Activated naive CD4-positive, alpha-beta T cell treated with anti-CD3 and anti-CD28 coated beads, Interleukin-2, amount 50 U/mL, for 72 hours (primary cell): ENCODE results near the gene SECTM1. TPM values are rescaled to one million over a fixed set of nuclear protein-coding genes. Genes with fewer than 3 reads are reported as not detected.
"Not testable (repeated sequence)": the region's sequence is repeated elsewhere in the genome, so short reads cannot be mapped to it uniquely, and the experiment has no call there.

Source experiments
- ATAC-seq, 2 donors: fragments of 150-1000 bp; cut with Tn5 transposase; 2 replicates each; pipeline ENCODE4 v1.10.0; 2021; ENCODE audit warnings: mild to moderate bottlenecking in 2 of 2, moderate library complexity in 2 of 2
- DNase-seq, 2 donors: peaks; one replicate each; pipeline ENCODE4 v3.0.0; 2021 to 2022; ENCODE audit warnings: low spot score in 2 of 2
- H3K27ac Mint-ChIP-seq, 2 donors: one replicate each; pipeline ENCODE4 v1.8.0; 2022; ENCODE audit warnings: mild to moderate bottlenecking in 2 of 2, mixed read lengths in 2 of 2
- H3K36me3 Mint-ChIP-seq, 2 donors: one replicate each; pipeline ENCODE4 v1.8.0; 2022; ENCODE audit warnings: mixed read lengths in 2 of 2
- H3K9me3 Mint-ChIP-seq, 2 donors: one replicate each; pipeline ENCODE4 v1.8.0; 2022; ENCODE audit warnings: mixed read lengths in 2 of 2
- total RNA-seq, 2 donors: library from RNA; stranded (reverse); gene quantifications; one replicate each; pipeline ENCODE4 v1.2.3, GENCODE V29; 2022

Gene SECTM1
- total RNA-seq, result 10 to 100 TPM in 1 of 2 donors, 1 to 10 TPM in 1; 2.3 to 13.7 TPM

DNA sequence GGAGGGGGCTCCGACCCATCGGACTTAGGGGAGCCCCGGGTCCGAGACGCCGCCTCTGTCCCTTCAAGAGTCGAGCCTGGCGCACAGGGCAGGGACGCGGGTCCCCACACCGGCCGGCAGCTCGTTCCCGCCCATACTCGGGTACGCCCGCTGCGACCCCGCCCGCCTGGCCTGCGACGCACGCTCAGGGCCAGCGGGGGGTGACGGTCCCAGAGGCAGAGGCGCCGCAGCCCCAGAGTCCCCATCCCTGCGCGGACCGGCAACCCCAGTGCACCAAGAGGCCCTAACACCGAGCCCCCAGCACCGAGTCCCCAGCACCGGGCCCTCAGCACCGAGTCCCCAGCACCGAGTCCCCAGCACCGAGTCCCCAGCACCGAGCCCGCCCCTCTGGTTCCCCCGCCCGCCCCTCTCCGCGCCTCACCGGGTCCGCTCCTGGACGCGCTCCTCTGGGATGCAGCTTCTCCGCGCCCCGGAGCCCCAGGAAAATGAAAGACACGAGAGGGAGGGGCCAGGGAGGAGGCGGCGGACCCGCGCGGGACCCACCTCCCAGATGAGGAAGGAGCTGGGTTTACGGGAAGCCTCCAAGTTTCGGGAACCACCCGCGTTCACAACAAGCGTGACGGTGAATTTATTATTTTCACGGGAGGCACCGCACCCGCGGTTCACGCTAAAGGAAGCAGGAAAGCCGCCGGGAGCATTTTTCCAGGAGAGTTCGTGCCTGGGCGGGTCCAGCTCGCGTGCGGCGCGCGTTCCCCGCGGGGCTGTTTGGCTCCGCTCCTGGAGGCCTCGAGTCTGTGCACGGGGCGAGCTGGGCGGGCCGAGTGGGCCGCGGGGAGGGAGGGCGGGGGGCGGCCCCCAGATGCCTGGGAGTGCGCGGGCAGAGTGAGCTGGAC lies at the start of gene SECTM1:
TSS of gene SECTM1 (minus strand) at position 488 of the 893 bp plus-strand sequence. CDS start 6,526 bp downstream, outside the sequence.
- H3K9me3 Mint-ChIP-seq, result no peaks in the 10 kb centered on the region
- no peaks in the 10 kb centered on the region for H3K36me3 Mint-ChIP-seq
- peak within 1 kb of the TSS in 1 of 2 donors; percentile 22 for H3K27ac Mint-ChIP-seq
- ATAC-seq (peak; percentile 39 to 61), DNase-seq (no peak)

DNA sequence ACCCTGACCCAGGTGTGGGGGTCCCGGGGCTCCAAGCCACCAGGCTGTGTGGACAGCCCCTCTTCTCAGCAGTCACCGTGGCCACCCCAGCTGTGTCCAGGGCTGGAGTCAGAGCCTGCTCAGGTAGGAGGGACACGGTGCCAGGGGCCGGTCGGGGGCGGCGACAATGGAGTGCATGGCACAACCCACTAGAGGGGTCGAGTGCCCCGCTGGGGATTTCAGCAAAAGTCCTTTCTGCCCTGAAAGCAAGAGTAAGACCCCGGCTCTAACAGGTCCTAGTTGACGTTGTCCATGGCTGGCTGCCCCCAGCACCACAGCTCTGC lies 49.3 kb upstream of the SECTM1 start:
- no peaks in the 10 kb centered on the region for H3K36me3 Mint-ChIP-seq
- H3K9me3 Mint-ChIP-seq, result no peaks in the 10 kb centered on the region
- no peak for ATAC-seq
- DNase-seq, result no peak
- H3K27ac Mint-ChIP-seq, result no peak overlapping the region

GRCh38 chr17:82382220-82382932 lies 48.8 kb upstream of the SECTM1 start:
- H3K27ac Mint-ChIP-seq, result not testable (repeated sequence)

DNA sequence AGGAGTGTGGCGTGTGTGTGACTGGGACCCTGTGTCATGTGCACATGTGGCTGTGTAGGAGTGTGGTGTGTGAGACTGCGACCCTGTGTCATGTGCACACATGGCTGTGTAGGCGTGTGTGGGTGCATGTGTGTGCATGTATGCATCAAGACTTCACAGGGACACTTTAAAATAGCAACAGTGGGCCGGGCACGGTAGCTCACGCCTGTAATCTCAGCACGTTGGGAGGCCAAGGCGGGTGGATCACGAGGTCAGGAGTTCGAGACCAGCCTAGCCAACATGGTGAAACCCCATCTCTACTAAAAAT lies 48.1 kb upstream of the SECTM1 start:
- not testable (repeated sequence) for ATAC-seq, H3K27ac Mint-ChIP-seq, DNase-seq, H3K36me3 Mint-ChIP-seq, H3K9me3 Mint-ChIP-seq

More at GRCh38 chr17:82382220-82382932, 48.8 kb upstream of the SECTM1 start:
- not testable (repeated sequence) for H3K9me3 Mint-ChIP-seq, H3K36me3 Mint-ChIP-seq, DNase-seq, ATAC-seq

DNA sequence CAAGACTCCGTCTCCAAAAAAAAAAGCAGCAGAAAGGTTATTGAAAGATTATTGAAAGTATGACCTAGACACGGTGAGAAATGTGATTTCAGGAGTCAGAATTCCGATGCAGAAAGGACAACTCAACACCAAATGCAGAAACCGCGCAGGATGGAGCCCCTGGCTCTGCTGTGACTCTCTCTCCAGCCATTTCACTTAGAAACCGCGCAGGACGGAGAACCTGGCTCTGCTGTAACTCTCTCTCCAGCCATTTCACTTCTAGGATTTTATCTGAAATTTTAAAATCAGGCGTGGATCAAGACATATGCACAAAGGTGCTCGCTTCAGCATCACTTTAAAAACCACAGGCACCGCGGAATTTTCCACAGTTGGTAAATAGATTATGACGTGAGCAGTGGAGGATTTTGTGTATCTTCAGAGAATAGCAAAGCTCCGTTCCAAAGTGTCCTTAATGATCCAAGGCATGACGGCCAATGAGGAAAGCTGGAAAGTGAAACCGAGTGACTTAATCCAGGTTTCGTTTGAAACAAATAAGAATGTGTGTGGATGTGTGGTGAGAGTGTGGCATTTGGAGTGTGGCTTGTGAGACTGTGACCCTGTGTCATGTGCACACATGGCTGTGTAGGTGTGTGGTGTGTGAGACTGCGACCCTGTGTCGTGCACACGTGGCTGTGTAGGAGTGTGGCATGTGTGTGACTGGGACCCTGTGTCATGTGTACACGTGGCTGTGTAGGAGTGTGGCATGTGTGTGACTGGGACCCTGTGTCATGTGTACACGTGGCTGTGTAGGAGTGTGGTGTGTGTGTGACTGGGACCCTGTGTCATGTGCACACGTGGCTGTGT lies 47.5 kb upstream of the SECTM1 start:
- no peaks in the 10 kb centered on the region for H3K36me3 Mint-ChIP-seq
- H3K27ac Mint-ChIP-seq, result no peak overlapping the region
- DNase-seq (no peak), ATAC-seq (peak in 1 of 2 donors; percentile 27)
- no peaks in the 10 kb centered on the region for H3K9me3 Mint-ChIP-seq

GRCh38 chr17:82378741-82379021 lies 45.1 kb upstream of the SECTM1 start:
- DNase-seq, result no peak
- H3K36me3 Mint-ChIP-seq, result no peaks in the 10 kb centered on the region
- no peaks in the 10 kb centered on the region for H3K9me3 Mint-ChIP-seq
- no peak overlapping the region for H3K27ac Mint-ChIP-seq
- ATAC-seq, result no peak

GRCh38 chr17:82377924-82378740 lies 44.6 kb upstream of the SECTM1 start:
- DNase-seq (no peak), ATAC-seq (no peak)
- no peaks in the 10 kb centered on the region for H3K9me3 Mint-ChIP-seq
- H3K36me3 Mint-ChIP-seq, result no peaks in the 10 kb centered on the region
- H3K27ac Mint-ChIP-seq, result no peak overlapping the region

GRCh38 chr17:82377294-82377693 lies 43.7 kb upstream of the SECTM1 start:
- not testable (repeated sequence) for H3K27ac Mint-ChIP-seq, H3K9me3 Mint-ChIP-seq, DNase-seq, ATAC-seq, H3K36me3 Mint-ChIP-seq

DNA sequence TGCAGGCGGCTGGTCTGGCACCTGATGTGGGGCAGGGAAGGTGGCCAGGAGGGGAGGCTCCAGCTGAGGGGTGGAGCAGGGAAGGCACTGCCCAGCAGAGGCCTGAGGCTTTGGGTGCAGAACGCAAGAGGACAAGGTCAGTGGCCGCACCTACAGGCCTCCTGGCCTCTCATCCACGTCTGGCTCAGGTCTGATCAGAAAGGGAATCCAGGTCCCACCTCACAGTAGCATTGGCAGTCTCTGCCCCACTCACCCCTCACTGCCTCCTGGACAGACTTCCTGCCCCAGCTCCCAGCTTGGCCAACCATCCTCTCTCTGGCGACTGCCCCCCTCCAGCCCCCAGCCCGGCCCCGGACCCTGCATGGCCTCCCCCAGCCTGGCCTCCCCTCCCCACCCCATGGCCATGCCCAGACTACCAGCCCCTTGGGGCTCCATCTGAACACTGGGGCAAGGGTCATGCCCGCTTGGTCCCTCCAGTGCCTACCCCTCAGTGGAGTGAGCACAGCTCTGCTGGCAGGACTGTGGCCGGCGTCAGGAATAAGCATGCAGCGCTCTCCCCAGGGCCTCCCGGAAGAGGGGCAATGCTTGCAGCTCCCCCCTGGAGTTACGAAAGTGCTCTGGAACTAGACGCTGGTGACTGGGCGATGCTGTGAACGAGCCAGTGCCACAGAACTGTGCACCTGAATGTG lies 42.6 kb upstream of the SECTM1 start:
- Mint-ChIP-seq H3K36me3 (no peaks in the 10 kb centered on the region), H3K27ac (no peak overlapping the region), H3K9me3 (no peaks in the 10 kb centered on the region)
- ATAC-seq, result no peak
- DNase-seq, result no peak

GRCh38 chr17:82375359-82376041 lies 41.9 kb upstream of the SECTM1 start:
- DNase-seq (no peak), ATAC-seq (no peak)
- no peak overlapping the region for H3K27ac Mint-ChIP-seq
- H3K9me3 Mint-ChIP-seq, result no peaks in the 10 kb centered on the region
- no peaks in the 10 kb centered on the region for H3K36me3 Mint-ChIP-seq

DNA sequence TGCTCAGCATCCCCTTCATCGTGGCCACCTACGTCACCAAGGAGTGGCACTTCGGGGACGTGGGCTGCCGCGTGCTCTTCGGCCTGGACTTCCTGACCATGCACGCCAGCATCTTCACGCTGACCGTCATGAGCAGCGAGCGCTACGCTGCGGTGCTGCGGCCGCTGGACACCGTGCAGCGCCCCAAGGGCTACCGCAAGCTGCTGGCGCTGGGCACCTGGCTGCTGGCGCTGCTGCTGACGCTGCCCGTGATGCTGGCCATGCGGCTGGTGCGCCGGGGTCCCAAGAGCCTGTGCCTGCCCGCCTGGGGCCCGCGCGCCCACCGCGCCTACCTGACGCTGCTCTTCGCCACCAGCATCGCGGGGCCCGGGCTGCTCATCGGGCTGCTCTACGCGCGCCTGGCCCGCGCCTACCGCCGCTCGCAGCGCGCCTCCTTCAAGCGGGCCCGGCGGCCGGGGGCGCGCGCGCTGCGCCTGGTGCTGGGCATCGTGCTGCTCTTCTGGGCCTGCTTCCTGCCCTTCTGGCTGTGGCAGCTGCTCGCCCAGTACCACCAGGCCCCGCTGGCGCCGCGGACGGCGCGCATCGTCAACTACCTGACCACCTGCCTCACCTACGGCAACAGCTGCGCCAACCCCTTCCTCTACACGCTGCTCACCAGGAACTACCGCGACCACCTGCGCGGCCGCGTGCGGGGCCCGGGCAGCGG lies 41.2 kb upstream of the SECTM1 start:
- H3K36me3 Mint-ChIP-seq, result no peaks in the 10 kb centered on the region
- no peaks in the 10 kb centered on the region for H3K9me3 Mint-ChIP-seq
- ATAC-seq, result peak in 1 of 2 donors; percentile 10
- no peak for DNase-seq
- no peak overlapping the region for H3K27ac Mint-ChIP-seq

GRCh38 chr17:82373731-82374625 lies 40.4 kb upstream of the SECTM1 start:
- H3K27ac Mint-ChIP-seq, result no peak overlapping the region
- no peaks in the 10 kb centered on the region for H3K36me3 Mint-ChIP-seq
- no peak for ATAC-seq
- no peaks in the 10 kb centered on the region for H3K9me3 Mint-ChIP-seq
- no peak for DNase-seq

GRCh38 chr17:82373072-82373452 lies 39.5 kb upstream of the SECTM1 start:
- H3K27ac Mint-ChIP-seq, result peak overlapping the region in 1 of 2 donors; percentile 48
- not testable (repeated sequence) for H3K36me3 Mint-ChIP-seq, H3K9me3 Mint-ChIP-seq, DNase-seq, ATAC-seq
